Prostate gland (tissue), 2 donors: ENCODE results near the gene LGI4. TPM values are rescaled to one million over a fixed set of nuclear protein-coding genes. Genes with fewer than 3 reads are reported as not detected.

Experiments
- DNase-seq: peaks from one replicate; pipeline ENCODE4 v3.0.0-alpha.2; 2019; ENCODE audit warnings: low spot score
- H3K27ac ChIP-seq, 2 donors: fragments of 200-600 bp; sonication (generic); 2 replicates each; pipeline ENCODE4 v1.5.1; 2017 to 2019
- H3K27me3 ChIP-seq: fragments of 200-600 bp; sonication (generic); replicated peaks from 2 replicates; pipeline ENCODE4 v1.5.1; 2019; ENCODE audit not compliant: insufficient read depth
- H3K36me3 ChIP-seq, 2 donors: fragments of 200-600 bp; sonication (generic); 1 replicate in 1 of 2; 2 replicates in 1 of 2; pipeline versions ENCODE4 v1.5.1 to v1.8.1; 2017 to 2019
- H3K4me1 ChIP-seq: fragments of 200-600 bp; sonication (generic); replicated peaks from 2 replicates; pipeline ENCODE4 v1.5.1; 2019
- H3K4me3 ChIP-seq, 2 donors: fragments of 200-600 bp; sonication (generic); 2 replicates each; pipeline ENCODE4 v1.5.1; 2017 to 2019
- H3K9me3 ChIP-seq: fragments of 200-600 bp; sonication (generic); 2 replicates; pipeline ENCODE4 v1.5.1; 2017
- POLR2A ChIP-seq: fragments of 450-650 bp; IDR thresholded peaks from one replicate; pipeline ENCODE4 v1.6.1; 2016; ENCODE audit warnings: antibody characterized with exemption, mild to moderate bottlenecking
- POLR2AphosphoS5 ChIP-seq: sonication (generic); formaldehyde crosslinking; IDR thresholded peaks from one replicate; pipeline ENCODE4 v1.6.1; 2017; ENCODE audit warnings: antibody characterized with exemption
- WGBS: methylation state at CpG from one replicate; pipeline ENCODE4 v1.1.5; 2018; 5-methylcytosine and 5-hydroxymethylcytosine counted together
- intact Hi-C: fragments of 100-400 bp; cut with DNase I; formaldehyde crosslinking; loops from one replicate; pipeline ENCODE4 v1.14.2; 2022
- total RNA-seq, 2 donors: library from RNA; depleted of rRNA; stranded (reverse); fragments of >200 nt; gene quantifications; one replicate each; pipeline ENCODE4 v1.1.0, GENCODE V29; 2016
- TF ChIP-seq, protein P1 (sequence below), 4 experiments: fragments of 200-600 bp in 2 of 4; fragments of 450-650 bp in 2 of 4; sonication (generic) in 2 of 4; IDR thresholded peaks; 1 replicate in 3 of 4; 2 replicates in 1 of 4; pipeline ENCODE4 v1.5.1; 2016 to 2019; ENCODE audit warnings: antibody characterized with exemption in 4 of 4, mild to moderate bottlenecking in 2 of 4, moderate library complexity in 2 of 4

LGI4 gene
- total RNA-seq, 2 donors from 2014 or later = 9.1 to 16.3 TPM

DNA sequence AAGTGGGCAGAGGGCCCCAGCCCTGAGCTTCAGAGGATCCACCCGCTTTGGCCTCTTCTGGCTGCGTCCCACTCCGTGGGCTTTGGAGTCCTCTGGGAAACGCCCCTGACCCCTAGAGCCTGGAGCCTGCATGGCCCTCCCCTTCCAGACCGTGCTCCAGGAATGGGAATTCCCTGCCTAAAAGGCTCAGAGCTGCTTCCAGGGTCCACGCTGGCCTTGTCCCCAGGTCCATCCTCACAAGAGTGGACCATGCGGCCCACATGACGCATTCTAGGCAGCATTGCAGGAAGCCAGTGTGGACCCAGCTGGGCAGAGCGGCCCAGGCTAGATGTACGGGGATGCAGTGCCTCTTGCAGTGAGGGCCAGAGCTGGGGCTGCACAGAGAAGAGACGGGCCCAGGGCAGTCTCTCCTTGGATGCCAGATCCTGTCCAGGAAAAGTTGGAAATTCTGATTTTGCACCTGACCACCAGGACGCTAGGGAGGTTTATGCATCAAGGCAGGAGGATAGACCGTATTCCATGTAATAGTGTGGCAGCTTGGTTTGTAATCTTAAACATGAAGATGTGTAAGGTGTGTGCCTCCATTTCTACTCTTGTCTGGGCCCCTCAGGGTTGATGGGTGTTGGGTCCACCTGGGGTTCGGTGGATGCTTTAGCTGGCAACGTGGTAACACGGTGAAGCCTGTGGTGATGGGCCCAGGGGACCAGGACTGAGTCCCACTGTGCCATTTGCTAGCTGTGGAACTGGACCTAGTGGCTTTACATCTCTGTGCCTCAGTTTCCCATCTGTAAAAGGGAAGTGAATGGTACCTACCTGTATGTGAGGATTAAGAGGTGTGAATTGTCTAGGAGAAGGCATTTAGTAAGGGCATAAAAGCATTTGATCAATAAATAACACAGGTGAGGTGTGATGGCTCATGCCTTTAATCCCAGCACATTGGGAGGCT, 34.0 kb downstream of the LGI4 start:
- Histone ChIP-seq H3K27ac (no peak overlapping the region), H3K9me3 (no peaks in the 10 kb centered on the region), H3K4me3 (no peak overlapping the region), H3K4me1 (no peaks in the 10 kb centered on the region), H3K36me3 (no peaks in the 10 kb centered on the region), H3K27me3 (no peaks in the 10 kb centered on the region)
- 81% methylated on average over 16 of the region's 16 CpGs for WGBS
- intact Hi-C loops = no loop called here
- TF ChIP-seq POLR2A (no peak), POLR2AphosphoS5 (no peak)
- TF ChIP-seq, protein P1, sequence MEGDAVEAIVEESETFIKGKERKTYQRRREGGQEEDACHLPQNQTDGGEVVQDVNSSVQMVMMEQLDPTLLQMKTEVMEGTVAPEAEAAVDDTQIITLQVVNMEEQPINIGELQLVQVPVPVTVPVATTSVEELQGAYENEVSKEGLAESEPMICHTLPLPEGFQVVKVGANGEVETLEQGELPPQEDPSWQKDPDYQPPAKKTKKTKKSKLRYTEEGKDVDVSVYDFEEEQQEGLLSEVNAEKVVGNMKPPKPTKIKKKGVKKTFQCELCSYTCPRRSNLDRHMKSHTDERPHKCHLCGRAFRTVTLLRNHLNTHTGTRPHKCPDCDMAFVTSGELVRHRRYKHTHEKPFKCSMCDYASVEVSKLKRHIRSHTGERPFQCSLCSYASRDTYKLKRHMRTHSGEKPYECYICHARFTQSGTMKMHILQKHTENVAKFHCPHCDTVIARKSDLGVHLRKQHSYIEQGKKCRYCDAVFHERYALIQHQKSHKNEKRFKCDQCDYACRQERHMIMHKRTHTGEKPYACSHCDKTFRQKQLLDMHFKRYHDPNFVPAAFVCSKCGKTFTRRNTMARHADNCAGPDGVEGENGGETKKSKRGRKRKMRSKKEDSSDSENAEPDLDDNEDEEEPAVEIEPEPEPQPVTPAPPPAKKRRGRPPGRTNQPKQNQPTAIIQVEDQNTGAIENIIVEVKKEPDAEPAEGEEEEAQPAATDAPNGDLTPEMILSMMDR (IDR thresholded peaks at IDR 0.05) = no peak
- DNase-seq = no peak

DNA sequence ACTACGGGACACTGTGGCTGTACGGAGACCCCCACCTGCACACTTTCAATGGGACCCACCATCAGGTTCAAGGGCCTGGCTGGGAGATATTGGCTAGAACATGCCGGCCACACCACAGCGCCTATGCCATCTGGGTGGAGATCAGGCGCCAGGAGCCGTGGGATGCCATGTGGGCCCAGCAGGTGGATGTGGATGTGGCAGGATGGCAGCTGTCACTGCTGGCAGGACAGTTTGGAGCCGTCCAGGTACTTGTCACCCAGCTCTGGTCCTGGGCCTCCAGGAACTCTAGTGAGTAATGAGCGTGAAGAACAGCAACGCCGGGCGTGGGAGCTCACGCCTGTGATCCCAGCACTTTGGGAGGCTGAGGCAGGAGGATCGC, 35.0 kb downstream of the LGI4 start:
- TF ChIP-seq POLR2AphosphoS5 (no peak), POLR2A (no peak)
- TF ChIP-seq, protein P1 (IDR thresholded peaks at IDR 0.05) = no peak
- no peaks in the 10 kb centered on the region for H3K36me3 ChIP-seq
- intact Hi-C loops = no loop called here
- H3K27ac ChIP-seq = no peak overlapping the region
- H3K27me3 ChIP-seq = no peaks in the 10 kb centered on the region
- H3K9me3 ChIP-seq = no peaks in the 10 kb centered on the region
- 93% methylated on average over 13 of the region's 13 CpGs for WGBS
- no peak for DNase-seq
- H3K4me1 ChIP-seq = no peaks in the 10 kb centered on the region
- no peak overlapping the region for H3K4me3 ChIP-seq

DNA sequence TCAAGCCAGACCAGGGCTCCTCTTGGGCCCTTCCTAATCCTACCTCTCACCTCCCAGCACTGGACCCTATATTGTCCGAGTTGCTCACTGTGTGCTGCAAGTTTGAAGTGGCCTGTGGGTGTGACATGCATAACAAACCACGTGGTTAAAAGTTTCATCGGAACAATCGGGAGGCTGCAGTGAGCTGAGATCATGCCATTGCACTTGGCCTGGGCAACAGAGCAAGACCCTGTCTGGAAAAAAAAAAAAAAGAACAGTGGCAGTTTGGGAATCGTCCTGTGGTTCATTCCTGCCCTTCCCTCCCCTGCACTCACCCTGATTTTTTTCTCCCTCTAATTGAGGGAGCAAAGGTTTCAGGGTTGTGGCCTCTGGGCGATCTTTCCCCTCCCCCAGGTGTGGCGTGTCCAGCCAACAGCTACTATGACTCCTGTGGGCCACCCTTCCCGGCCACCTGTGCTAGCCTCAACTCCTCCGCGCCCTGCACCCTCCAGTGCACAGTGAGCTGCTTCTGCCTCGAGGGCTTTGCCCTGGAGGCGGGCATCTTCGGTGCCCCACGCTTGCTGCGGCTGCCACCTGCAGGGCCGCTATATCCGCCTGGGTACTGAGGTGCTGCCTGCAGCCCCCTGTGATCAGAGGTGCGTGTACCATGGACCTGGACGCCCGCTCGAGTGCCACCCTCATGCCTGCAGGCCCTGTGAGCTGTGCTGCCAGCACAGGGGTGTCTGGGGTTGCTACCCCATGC, 35.5 kb downstream of the LGI4 start:
- TF ChIP-seq POLR2A (no peak), POLR2AphosphoS5 (no peak)
- TF ChIP-seq, protein P1 (IDR thresholded peaks at IDR 0.05) = no peak
- Histone ChIP-seq H3K27me3 (no peaks in the 10 kb centered on the region), H3K4me1 (no peaks in the 10 kb centered on the region), H3K9me3 (no peaks in the 10 kb centered on the region), H3K4me3 (no peak overlapping the region), H3K36me3 (no peaks in the 10 kb centered on the region), H3K27ac (no peak overlapping the region)
- DNase-seq = no peak
- intact Hi-C loops = no loop called here
- 85% methylated on average over 21 of the region's 21 CpGs for WGBS

DNA sequence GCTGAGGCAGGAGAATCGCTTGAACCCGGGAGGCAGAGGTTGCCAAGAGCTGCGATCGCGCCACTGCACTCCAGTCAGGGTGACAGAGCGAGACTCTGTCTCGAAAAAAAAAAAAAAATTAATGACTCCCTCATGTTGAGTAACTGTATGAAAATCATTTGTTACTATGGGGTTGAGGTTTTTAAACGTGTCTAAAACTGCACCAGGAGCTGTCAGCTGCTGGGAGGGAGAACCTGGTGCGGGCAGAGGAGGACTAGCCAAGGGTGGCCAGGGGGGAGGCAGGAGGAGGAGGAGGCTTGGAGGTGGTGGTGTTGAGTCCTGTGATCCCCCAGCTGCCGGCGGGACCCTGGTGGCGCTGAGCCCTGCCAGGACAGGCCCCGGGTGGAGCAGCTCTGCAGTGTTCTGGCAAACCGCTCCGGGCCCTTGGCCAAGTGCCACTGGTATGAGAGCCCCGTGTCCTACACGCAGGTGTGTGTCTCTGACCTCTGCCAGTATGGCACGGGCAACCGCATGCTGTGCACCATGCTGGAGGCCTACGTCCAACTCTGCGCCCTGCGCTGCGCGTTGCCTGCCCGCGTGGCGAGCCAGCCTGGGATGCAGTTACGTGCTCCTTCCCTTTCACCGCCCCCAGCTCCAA, 36.3 kb downstream of the LGI4 start:
- H3K4me3 ChIP-seq = no peak overlapping the region
- 41% methylated on average over 29 of the region's 29 CpGs for WGBS
- intact Hi-C loops = no loop called here
- TF ChIP-seq, protein P1 (IDR thresholded peaks at IDR 0.05) = no peak
- peak; percentile 32 for TF ChIP-seq POLR2AphosphoS5
- H3K4me1 ChIP-seq = no peaks in the 10 kb centered on the region
- no peaks in the 10 kb centered on the region for H3K36me3 ChIP-seq
- no peaks in the 10 kb centered on the region for H3K27me3 ChIP-seq
- DNase-seq = peak; percentile 51
- H3K9me3 ChIP-seq = no peaks in the 10 kb centered on the region
- peak overlapping the region in 1 of 2 donors; percentile 13 for H3K27ac ChIP-seq
